NCI-H2107 treated with DMSO at 0.1 percent for 48 hours (cell line): ENCODE data around the gene USP48.
"Not testable (repeated sequence)": the region's sequence is repeated elsewhere in the genome, so short reads cannot be mapped to it uniquely, and the experiment has no call there.

ENCODE experiments used
- DNase-seq: peaks from one replicate; lab custom pipeline; 2025; ENCODE audit not compliant: unreplicated experiment; lab: John Stamatoyannopoulos, UW

The USP48 gene

GRCh38 chr1:21782868-21783678, at the start of gene USP48:
Gene USP48 (minus strand): TSS chr1:21783149. CDS start chr1:21782957, 192 bp downstream.
- DNase-seq: peak; percentile 91

GRCh38 chr1:21831454-21831970, 48.6 kb upstream of the USP48 start:
- no peak for DNase-seq

- DNase-seq: no peak
These were observed 48.0 kb upstream of the USP48 start for GRCh38 chr1:21830792-21831453.

- no peak for DNase-seq
These were observed 46.3 kb upstream of the USP48 start for GRCh38 chr1:21829294-21829693.

GRCh38 chr1:21828506-21829210, 45.7 kb upstream of the USP48 start:
- DNase-seq: no peak

GRCh38 chr1:21828075-21828474, 45.1 kb upstream of the USP48 start:
- DNase-seq: no peak

GRCh38 chr1:21827141-21827679, 44.3 kb upstream of the USP48 start:
- no peak for DNase-seq

GRCh38 chr1:21826694-21827093, 43.7 kb upstream of the USP48 start:
- not testable (repeated sequence) for DNase-seq

- no peak for DNase-seq
These were observed 42.4 kb upstream of the USP48 start for GRCh38 chr1:21825393-21825792.

- DNase-seq: no peak
These were observed 42.0 kb upstream of the USP48 start for GRCh38 chr1:21824926-21825325.

- no peak for DNase-seq
These were observed 41.2 kb upstream of the USP48 start for GRCh38 chr1:21823980-21824702.

GRCh38 chr1:21823206-21823979, 40.4 kb upstream of the USP48 start:
- no peak for DNase-seq

GRCh38 chr1:21822349-21822748, 39.4 kb upstream of the USP48 start:
- DNase-seq: no peak

GRCh38 chr1:21821385-21822019, 38.6 kb upstream of the USP48 start:
- DNase-seq: no peak

GRCh38 chr1:21820597-21821232, 37.8 kb upstream of the USP48 start:
- DNase-seq: no peak

- no peak for DNase-seq
These were observed 35.7 kb upstream of the USP48 start for GRCh38 chr1:21818656-21819055.

GRCh38 chr1:21816602-21817302, 33.8 kb upstream of the USP48 start:
- no peak for DNase-seq

GRCh38 chr1:21815724-21816321, 32.9 kb upstream of the USP48 start:
- no peak for DNase-seq
